Lower leg skin (tissue), 4 donors: Measurements from ENCODE around the gene RGS12. TPM values are rescaled to one million over a fixed set of nuclear protein-coding genes. Genes with fewer than 3 reads are reported as not detected.

Experiments used
- DNase-seq, 2 donors: peaks; one replicate each; pipeline ENCODE4 v3.0.0-alpha.2; 2019; ENCODE audit warnings: low spot score in 2 of 2
- H3K4me3 ChIP-seq: fragments of 200-600 bp; sonication (generic); 2 replicates; pipeline ENCODE4 v1.5.1; 2017; ENCODE audit warnings: mild to moderate bottlenecking, low read depth; ENCODE audit not compliant: poor library complexity, severe bottlenecking
- CTCF ChIP-seq, 3 donors: fragments of 450-650 bp; IDR thresholded peaks; one replicate each; pipeline ENCODE4 v1.5.1; 2016; ENCODE audit warnings: antibody characterized with exemption in 3 of 3, mild to moderate bottlenecking in 3 of 3, moderate library complexity in 2 of 3
- POLR2A ChIP-seq, 2 donors: fragments of 450-650 bp; IDR thresholded peaks; one replicate each; pipeline ENCODE4 v1.6.1; 2016 to 2017; ENCODE audit warnings: antibody characterized with exemption in 2 of 2, mild to moderate bottlenecking in 1 of 2, moderate library complexity in 1 of 2
- WGBS, 2 donors: methylation state at CpG; one replicate each; pipeline ENCODE4 v1.1.5; 2018; 5-methylcytosine and 5-hydroxymethylcytosine counted together
- intact Hi-C: fragments of 100-400 bp; cut with DNase I; formaldehyde crosslinking; loops from one replicate; pipeline ENCODE4 v1.15.0; 2023; ENCODE audit warnings: low total_unique reads
- total RNA-seq, 4 donors: library from RNA; depleted of rRNA; stranded (reverse); fragments of >200 nt; gene quantifications; one replicate each; pipeline ENCODE4 v1.1.0, GENCODE V29; 2016

Gene RGS12
- total RNA-seq, 4 donors from 2014 or later, result 47.5 to 92.6 (median 80.6) TPM

- intact Hi-C loops, result loop anchor here (5.0 kb wide), 1 partner anchor 757 kb away; no protein-coding TSS in a partner anchor
- no peak for DNase-seq
- H3K4me3 ChIP-seq, result no peak overlapping the region
- 81 to 85% methylated on average over 17 of the region's 20 CpGs for WGBS, 2 donors
- TF ChIP-seq POLR2A (IDR thresholded peaks at IDR 0.05), result no peak
- no peak for TF ChIP-seq CTCF (IDR thresholded peaks at IDR 0.05)
Measured at GRCh38 chr4:3249711-3250437, 42.9 kb upstream of the RGS12 start.

- no peak for DNase-seq
- TF ChIP-seq POLR2A (IDR thresholded peaks at IDR 0.05) (no peak), CTCF (IDR thresholded peaks at IDR 0.05) (no peak)
- intact Hi-C loops, result no loop called here
- H3K4me3 ChIP-seq, result no peak overlapping the region
- 79 to 80% methylated on average over 14 of the region's 14 CpGs for WGBS, 2 donors
Measured at GRCh38 chr4:3250438-3250955, 42.3 kb upstream of the RGS12 start.

- no peak for TF ChIP-seq CTCF (IDR thresholded peaks at IDR 0.05)
- no peak for TF ChIP-seq POLR2A (IDR thresholded peaks at IDR 0.05)
Measured at GRCh38 chr4:3250956-3251690, 41.7 kb upstream of the RGS12 start.

GRCh38 chr4:3251691-3252479 lies 40.9 kb upstream of the RGS12 start:
- peak in 1 of 2 donors; percentile 78 for DNase-seq
- TF ChIP-seq POLR2A (IDR thresholded peaks at IDR 0.05) (no peak), CTCF (IDR thresholded peaks at IDR 0.05) (no peak)
- H3K4me3 ChIP-seq, result no peak overlapping the region
- intact Hi-C loops, result no loop called here
- WGBS, 2 donors, result 87 to 94% methylated on average over 9 to 11 of the region's 11 CpGs

More at GRCh38 chr4:3250956-3251690, 41.7 kb upstream of the RGS12 start:
- 88 to 90% methylated on average over 13 to 17 of the region's 19 CpGs for WGBS, 2 donors
- H3K4me3 ChIP-seq, result no peak overlapping the region
- DNase-seq, result peak in 1 of 2 donors; percentile 52
- intact Hi-C loops, result no loop called here

GRCh38 chr4:3252480-3252828 lies 40.4 kb upstream of the RGS12 start:
- no peak overlapping the region for H3K4me3 ChIP-seq
- DNase-seq, result no peak
- WGBS, 2 donors, result 88 to 91% methylated on average over 3 of the region's 3 CpGs
- intact Hi-C loops, result no loop called here
- TF ChIP-seq CTCF (IDR thresholded peaks at IDR 0.05) (no peak), POLR2A (IDR thresholded peaks at IDR 0.05) (no peak)
